Loucy (cell line): ENCODE measurements around the gene PACRG.

ENCODE experiments used
- H2AFZ ChIP-seq: fragments of 200-600 bp; sonication (generic); 2 replicates; pipeline ENCODE4 v1.6.0; 2016; ENCODE audit warnings: antibody characterized with exemption, mild to moderate bottlenecking, low read length, moderate library complexity
- H3F3A ChIP-seq: fragments of 200-600 bp; 2 replicates; pipeline ENCODE4 v1.6.0; 2016; ENCODE audit warnings: antibody characterized with exemption, low read depth, mild to moderate bottlenecking
- H3K27me3 ChIP-seq: fragments of 200-600 bp; sonication (generic); 2 replicates; pipeline ENCODE4 v1.6.1; 2014; ENCODE audit warnings: low read length, mild to moderate bottlenecking; ENCODE audit not compliant: insufficient read depth, poor library complexity, severe bottlenecking
- H3K36me3 ChIP-seq: fragments of 200-600 bp; sonication (generic); 2 replicates; pipeline ENCODE4 v1.6.1; 2016; ENCODE audit warnings: low read length; ENCODE audit not compliant: insufficient read depth
- H3K4me1 ChIP-seq: fragments of 200-600 bp; sonication (generic); 2 replicates; pipeline ENCODE4 v1.5.1; 2014; ENCODE audit warnings: low read length, mild to moderate bottlenecking; ENCODE audit not compliant: insufficient read depth, poor library complexity, severe bottlenecking
- H3K4me2 ChIP-seq: fragments of 200-600 bp; sonication (generic); 2 replicates; pipeline ENCODE4 v1.6.0; 2014; ENCODE audit warnings: antibody characterized with exemption, low read length, low read depth, mild to moderate bottlenecking; ENCODE audit not compliant: poor library complexity, severe bottlenecking
- H3K4me3 ChIP-seq: fragments of 200-600 bp; sonication (generic); 2 replicates; pipeline ENCODE4 v1.5.1; 2014; ENCODE audit warnings: low read length, mild to moderate bottlenecking, mixed read lengths; ENCODE audit not compliant: poor library complexity, severe bottlenecking
- H3K79me2 ChIP-seq: fragments of 200-600 bp; sonication (generic); 2 replicates; pipeline ENCODE4 v1.6.1; 2014; ENCODE audit warnings: low read length; ENCODE audit not compliant: insufficient read depth
- H3K9ac ChIP-seq: fragments of 200-600 bp; sonication (generic); 2 replicates; pipeline ENCODE4 v1.6.0; 2014; ENCODE audit warnings: mild to moderate bottlenecking, low read depth, low read length, moderate library complexity; ENCODE audit not compliant: poor library complexity, severe bottlenecking
- H3K9me2 ChIP-seq: fragments of 200-600 bp; sonication (generic); replicated peaks from 2 replicates; pipeline ENCODE4 v1.6.1; 2016; ENCODE audit warnings: low read depth, low read length, mixed read lengths
- H3K9me3 ChIP-seq: fragments of 200-600 bp; sonication (generic); 2 replicates; pipeline ENCODE4 v1.6.1; 2014; ENCODE audit warnings: mild to moderate bottlenecking, antibody characterized with exemption, low read length, low read depth; ENCODE audit not compliant: insufficient read depth
- H4K20me1 ChIP-seq: fragments of 200-600 bp; sonication (generic); 2 replicates; pipeline ENCODE4 v1.6.0; 2014; ENCODE audit warnings: antibody characterized with exemption, low read length, mild to moderate bottlenecking; ENCODE audit not compliant: insufficient read depth, poor library complexity, severe bottlenecking
- CTCF ChIP-seq: fragments of 200-600 bp; sonication (generic); conservative IDR thresholded peaks from 2 replicates; pipeline ENCODE4 v1.5.1; 2014; ENCODE audit warnings: mild to moderate bottlenecking, antibody characterized with exemption, low read length
- EZH2phosphoT487 ChIP-seq: fragments of 200-600 bp; IDR thresholded peaks from 2 replicates; pipeline ENCODE4 v1.6.1; 2018; ENCODE audit warnings: antibody characterized with exemption, mild to moderate bottlenecking, moderate library complexity, borderline replicate concordance

The PACRG gene

GRCh38 chr6:162871966-162872365 lies 144.2 kb downstream of the PACRG start:
- no peaks in the 10 kb centered on the region for H3K27me3 ChIP-seq
- no peaks in the 10 kb centered on the region for H3K36me3 ChIP-seq
- no peak overlapping the region for H3K9ac ChIP-seq
- no peak overlapping the region for H2AFZ ChIP-seq
- H3K4me1 ChIP-seq, result no peaks in the 10 kb centered on the region
- H3K9me2 ChIP-seq, result no peaks in the 10 kb centered on the region
- H3F3A ChIP-seq, result no peaks in the 10 kb centered on the region
- H3K79me2 ChIP-seq, result no peaks in the 10 kb centered on the region
- H3K9me3 ChIP-seq, result no peaks in the 10 kb centered on the region
- TF ChIP-seq EZH2phosphoT487, result no peak
- TF ChIP-seq CTCF, result no peak
- no peaks in the 10 kb centered on the region for H4K20me1 ChIP-seq
- H3K4me3 ChIP-seq, result no peak overlapping the region
- H3K4me2 ChIP-seq, result no peak overlapping the region

- no peaks in the 10 kb centered on the region for H3K4me1 ChIP-seq
- H3K4me3 ChIP-seq, result no peak overlapping the region
- no peaks in the 10 kb centered on the region for H3K27me3 ChIP-seq
- no peaks in the 10 kb centered on the region for H3K36me3 ChIP-seq
- TF ChIP-seq CTCF (no peak), EZH2phosphoT487 (no peak)
- no peak overlapping the region for H3K9ac ChIP-seq
- no peaks in the 10 kb centered on the region for H4K20me1 ChIP-seq
- H3F3A ChIP-seq, result no peaks in the 10 kb centered on the region
- no peaks in the 10 kb centered on the region for H3K9me2 ChIP-seq
- H3K9me3 ChIP-seq, result no peaks in the 10 kb centered on the region
- no peaks in the 10 kb centered on the region for H3K79me2 ChIP-seq
- H2AFZ ChIP-seq, result no peak overlapping the region
- H3K4me2 ChIP-seq, result no peak overlapping the region
Measured at GRCh38 chr6:162873537-162873936, 145.8 kb downstream of the PACRG start.

GRCh38 chr6:162875070-162875469 lies 147.3 kb downstream of the PACRG start:
- H3K79me2 ChIP-seq, result no peaks in the 10 kb centered on the region
- H3K9ac ChIP-seq, result no peak overlapping the region
- H3K36me3 ChIP-seq, result no peaks in the 10 kb centered on the region
- H4K20me1 ChIP-seq, result no peaks in the 10 kb centered on the region
- H3K4me2 ChIP-seq, result no peak overlapping the region
- H3K4me3 ChIP-seq, result no peak overlapping the region
- H2AFZ ChIP-seq, result no peak overlapping the region
- no peak for TF ChIP-seq CTCF
- no peak for TF ChIP-seq EZH2phosphoT487
- no peaks in the 10 kb centered on the region for H3F3A ChIP-seq
- no peaks in the 10 kb centered on the region for H3K9me2 ChIP-seq
- H3K27me3 ChIP-seq, result no peaks in the 10 kb centered on the region
- no peaks in the 10 kb centered on the region for H3K4me1 ChIP-seq
- no peaks in the 10 kb centered on the region for H3K9me3 ChIP-seq
